GM21825 (cell line): Measurements from ENCODE around the gene FAM222B.
A peak's percentile ranks its signal among the peaks of the same experiment; 100 is the strongest.
"Not testable (repeated sequence)": the region's sequence is repeated elsewhere in the genome, so short reads cannot be mapped to it uniquely, and the experiment has no call there.

ENCODE experiments used
- ATAC-seq: cut with Tn5 transposase; IDR thresholded peaks from one replicate; pipeline ENCODE4 v1.9.1; 2021; ENCODE audit warnings: mild to moderate bottlenecking, moderate library complexity; ENCODE audit not compliant: unreplicated experiment

Gene FAM222B

DNA sequence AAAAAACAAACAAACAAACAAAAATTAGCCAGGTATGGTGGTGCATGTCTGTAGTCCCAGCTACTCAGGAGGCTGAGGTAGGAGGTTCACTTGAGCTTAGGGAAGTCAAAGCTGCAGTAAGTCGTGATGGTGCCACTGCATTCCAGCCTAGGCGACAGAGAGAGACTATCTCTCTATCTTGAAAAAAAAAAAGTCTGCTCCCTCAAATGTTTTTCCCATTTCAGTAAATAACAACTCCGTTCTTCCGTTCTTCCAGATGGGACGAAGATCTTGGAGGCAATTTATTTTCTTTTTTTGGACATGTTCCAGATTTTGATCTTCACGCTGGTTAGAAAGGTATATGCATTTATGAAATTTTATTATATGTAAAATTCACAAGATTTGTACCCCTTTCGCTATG, 31.2 kb upstream of the FAM222B start:
- ATAC-seq = no peak

DNA sequence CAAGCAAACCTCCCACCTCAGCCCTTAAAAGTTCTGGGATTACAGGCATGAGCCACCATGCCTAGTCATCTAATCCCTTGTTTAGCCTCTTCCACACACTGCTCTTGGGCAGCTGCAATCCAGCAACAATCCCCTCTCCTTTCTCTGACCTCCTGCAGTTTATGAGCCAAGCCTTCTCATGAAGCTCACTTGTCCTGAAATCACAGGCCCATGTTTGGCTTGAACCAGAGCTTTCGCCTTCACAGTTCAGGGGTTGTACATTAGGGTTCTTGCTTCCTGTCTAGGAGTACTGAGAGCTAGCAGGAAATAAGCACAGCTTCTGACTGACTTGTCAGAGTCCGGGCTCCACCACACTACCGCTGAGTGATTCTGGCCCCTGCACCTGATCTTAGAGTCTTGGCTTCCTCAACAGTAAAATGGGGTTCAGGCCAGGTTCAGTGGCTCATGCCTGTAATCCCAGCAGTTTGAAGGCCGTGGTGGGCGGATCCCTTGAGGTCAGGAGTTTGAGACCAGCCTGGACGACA, 28.5 kb upstream of the FAM222B start:
- ATAC-seq = peak; percentile 92

DNA sequence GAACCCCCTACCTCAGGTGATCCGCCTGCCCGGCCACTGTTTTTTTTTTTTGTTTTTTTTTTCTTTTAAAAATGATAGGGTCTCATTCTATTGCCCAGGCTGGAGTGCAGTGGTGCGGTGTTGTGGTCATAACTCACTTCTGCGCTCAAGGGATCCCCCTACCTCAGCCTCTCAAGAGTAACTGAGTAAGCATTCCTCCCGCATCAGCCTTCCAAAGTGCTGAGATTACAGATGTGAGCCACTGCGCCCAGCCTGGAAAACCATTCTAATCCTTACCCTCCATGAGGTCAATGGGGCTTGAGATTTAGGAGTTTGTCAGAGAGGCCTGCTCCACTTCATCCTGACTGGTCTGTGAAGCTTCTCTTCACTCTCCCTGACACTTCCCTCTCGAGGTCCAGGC, 24.7 kb upstream of the FAM222B start:
- ATAC-seq = no peak

DNA sequence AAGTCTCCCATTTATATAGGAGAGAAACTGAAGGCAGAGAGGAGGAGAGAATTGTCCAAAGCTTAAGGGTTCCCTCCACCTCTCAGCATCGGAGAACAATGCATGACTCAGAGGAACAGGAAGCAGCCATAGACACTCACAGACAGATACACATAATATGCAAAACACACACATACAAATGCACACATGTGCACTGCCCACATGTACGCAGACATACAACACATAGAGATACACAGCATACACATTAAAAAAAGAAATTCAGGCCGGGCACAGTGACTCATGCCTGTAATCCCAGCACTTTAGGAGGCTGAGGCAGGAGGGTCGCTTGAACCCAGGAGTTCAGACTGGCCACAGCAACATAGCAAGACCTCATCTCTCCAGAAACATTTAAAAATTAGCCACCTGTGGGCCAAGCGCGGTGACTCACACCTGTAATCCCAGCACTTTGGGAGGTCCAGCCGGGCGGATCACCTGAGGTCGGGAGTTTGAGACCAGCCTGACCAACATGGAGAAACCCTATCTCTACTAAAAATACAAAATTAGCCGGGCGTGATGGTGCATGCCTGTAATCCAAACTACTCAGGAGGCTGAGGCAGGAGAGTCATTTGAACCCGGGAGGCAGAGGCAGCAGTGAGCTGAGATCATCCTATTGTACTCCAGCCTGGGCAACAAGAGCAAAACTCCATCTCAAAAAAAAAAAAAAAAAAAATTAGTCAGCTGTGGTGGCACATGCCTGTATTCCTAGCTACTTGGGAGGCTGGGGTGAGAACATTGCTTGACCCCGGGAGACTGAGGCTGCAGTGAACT, 23.6 kb upstream of the FAM222B start:
- no peak for ATAC-seq

DNA sequence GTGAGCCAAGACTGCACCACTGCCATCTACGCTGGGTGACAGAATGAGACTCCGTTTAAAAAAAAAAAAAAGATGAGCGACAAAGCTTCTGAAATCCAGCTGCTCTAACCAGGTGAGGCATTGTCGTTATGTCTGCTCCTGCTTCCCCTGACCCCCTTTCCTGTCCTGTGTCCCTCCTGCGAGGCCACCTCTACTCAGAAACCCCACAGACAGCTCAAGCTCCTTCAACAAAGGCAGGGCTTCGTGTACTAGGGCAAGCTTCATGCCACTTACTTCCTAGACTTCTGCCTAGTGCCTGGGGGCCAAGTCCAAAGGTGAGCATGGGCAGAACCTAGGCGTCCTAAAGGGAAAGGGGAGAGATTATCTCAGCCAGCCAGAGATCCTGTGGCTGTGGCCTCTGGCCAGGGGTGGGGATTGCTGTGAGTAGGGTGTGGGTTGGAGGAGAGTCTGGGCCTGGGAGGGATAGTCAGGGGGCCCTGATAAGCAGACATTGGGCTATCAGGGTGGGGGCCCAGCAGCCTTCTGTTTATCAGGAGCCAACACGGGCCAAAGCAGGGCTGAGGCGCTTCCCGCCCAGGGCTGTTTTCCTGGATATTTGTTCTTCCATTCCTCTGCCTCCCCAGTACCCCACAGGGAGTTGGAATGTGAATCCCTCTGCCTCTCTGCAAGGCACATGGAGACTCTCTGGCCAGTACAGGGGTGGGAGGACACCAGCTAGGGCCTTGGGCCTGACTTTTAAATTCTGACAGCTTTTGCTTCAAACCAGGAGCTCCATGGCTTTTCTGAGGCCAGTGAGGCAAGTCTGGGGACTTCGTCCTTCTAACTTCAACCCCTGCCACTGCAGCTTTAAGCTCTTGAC, 22.6 kb upstream of the FAM222B start:
- ATAC-seq = no peak

DNA sequence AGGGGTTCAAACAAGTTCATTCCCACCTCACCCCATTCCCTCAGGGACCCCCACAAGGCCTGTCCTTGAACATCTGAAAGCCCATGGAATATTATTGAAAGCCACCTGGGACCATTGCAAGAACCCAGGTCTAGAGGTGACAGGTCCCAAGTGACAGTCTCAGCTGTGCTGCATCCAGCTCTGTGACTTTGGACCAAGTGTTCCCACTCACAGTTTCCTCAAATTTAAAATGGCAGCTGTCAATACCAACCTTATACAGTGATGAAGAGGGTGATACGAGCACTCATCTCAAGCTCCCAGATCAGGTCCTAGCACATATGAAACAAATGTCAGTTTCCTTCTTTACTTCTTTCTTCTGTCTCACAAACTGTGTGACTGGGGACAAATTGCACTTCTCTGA, 21.4 kb upstream of the FAM222B start:
- ATAC-seq = no peak

DNA sequence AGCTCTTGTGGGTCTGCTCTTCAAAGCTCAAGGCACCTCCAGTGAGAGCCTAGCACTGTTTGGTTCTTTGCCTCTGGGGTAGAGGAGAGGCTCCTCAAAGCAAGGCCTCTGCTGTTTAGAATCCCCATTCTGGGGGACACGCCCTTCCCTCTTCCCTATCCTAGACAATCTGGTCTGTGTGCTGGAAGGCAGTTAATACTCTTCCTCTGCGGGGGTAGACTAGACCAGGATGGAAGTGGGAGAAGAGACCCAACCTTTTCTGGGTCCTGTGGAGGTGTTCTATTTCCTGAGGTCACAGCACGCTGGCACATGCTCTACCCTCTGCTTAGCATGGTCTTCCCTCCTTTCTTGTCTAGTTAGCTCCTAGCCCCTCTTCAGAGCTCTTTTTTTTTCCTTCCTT, 20.0 kb upstream of the FAM222B start:
- ATAC-seq = no peak

DNA sequence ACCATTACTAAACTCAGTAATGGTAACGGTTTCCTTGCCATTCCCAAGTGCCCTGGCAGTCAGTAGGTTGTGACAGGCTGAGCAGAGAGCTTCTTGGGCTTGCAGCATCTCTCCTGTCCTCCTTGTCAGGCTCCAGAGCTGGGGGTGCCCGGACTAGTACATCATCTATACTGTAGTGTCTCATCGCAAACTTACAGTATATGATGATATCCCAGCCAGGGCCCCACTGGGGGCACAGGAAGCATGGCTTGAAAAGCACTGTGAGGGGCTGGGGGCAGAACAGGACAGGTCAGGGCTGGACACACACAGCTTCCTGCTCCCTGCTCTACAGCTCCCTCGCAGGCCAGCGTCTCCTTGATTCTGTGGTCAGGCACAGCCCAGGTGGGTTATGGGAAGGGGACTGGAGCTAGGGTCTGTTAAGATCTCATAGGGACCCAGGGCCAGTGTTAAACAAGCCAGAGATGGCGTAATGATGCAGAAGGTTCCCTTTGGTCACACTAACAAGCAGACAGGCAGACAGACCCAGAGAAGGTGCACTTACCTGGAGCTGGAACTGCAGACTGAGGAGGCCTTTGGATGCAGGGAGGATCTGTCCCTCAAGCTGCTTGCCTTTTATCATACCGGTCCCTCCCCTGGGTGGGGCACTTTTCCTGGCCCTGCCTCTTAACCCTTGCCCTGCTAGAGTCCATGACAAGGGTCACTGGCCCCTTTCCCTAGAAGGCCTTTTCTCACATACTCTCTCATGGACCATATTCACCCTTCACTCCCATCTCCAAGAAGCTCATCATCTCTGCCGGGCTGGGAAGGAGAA, 19.0 kb upstream of the FAM222B start:
- ATAC-seq = no peak

DNA sequence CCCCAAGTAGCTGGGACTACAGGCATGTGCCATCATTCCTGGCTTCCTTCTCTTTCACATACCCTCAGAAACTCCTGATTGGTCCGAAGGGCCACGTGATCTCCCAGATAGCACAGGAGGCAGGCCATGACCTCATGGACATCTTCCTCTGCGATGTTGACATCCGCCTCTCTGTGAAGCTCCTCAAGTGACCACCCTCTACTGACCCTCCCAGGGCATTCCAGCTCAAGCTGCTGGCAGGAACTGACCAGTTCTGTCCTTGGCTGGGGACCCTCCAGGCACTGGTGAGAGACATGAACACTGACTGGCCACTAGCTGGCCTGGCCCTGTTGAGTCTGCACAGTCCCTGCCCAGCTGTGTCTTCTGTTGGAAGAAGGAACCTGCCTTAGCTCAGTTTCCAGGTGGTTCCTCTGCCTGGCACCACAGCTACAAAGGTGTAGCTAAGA, 17.8 kb upstream of the FAM222B start:
- ATAC-seq = no peak

DNA sequence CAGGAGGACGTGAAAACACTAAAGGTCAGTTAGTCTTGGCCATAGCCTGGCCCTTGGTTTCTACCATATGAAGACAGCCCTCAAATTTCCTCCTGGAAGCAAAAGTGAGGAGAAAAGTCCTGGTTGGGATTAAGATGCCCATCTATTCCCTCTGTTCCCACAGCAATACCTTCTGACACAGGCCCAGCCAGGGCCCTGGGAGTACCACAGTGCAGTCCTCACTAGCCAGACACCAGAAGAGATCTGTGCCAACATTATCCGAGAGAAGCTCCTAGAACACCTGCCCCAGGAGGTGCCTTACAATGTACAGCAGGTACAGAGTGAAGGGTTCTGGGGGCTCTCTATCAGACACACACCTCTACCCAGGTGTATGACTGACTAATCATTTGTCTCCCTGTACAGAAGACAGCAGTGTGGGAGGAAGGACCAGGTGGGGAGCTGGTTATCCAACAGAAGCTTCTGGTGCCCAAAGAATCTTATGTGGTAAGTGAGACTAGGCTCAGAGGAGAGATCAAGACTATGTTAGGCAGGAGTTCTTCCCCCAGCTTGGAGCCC, 16.3 kb upstream of the FAM222B start:
- ATAC-seq = no peak

DNA sequence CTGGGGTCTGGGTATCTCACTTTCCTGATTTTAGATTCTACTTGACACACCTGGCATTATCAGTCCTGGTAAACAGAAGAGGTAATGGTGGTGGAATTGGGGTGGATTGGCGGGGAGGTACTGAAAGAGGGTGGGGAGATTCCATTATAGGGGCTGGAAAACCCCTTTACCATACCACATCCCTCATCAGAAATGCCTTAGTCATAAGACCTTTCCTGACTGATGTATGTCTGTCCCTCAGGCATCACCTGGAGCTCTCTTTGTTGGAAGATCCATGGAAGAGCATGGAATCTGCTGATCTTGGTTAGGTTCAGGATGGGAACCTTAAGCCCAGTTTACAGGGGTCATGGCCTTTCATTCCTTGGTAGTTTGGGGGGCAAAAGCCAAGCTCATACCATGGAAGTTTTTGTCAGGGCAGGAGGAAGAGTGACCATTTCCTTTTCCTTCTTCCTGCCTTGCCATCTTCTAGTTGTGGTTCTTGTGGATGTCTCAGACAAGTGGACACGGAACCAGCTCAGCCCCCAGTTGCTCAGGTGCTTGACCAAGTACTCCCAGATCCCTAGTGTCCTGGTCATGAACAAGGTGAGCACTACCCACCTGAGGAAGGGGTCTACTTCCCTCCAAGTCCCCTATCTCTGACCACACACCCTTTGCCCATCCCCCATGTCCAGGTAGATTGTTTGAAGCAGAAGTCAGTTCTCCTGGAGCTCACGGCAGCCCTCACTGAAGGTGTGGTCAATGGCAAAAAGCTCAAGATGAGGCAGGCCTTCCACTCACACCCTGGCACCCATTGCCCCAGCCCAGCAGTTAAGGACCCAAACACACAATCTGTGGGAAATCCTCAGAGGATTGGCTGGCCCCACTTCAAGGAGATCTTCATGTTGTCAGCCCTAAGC, 15.6 kb upstream of the FAM222B start:
- no peak for ATAC-seq

DNA sequence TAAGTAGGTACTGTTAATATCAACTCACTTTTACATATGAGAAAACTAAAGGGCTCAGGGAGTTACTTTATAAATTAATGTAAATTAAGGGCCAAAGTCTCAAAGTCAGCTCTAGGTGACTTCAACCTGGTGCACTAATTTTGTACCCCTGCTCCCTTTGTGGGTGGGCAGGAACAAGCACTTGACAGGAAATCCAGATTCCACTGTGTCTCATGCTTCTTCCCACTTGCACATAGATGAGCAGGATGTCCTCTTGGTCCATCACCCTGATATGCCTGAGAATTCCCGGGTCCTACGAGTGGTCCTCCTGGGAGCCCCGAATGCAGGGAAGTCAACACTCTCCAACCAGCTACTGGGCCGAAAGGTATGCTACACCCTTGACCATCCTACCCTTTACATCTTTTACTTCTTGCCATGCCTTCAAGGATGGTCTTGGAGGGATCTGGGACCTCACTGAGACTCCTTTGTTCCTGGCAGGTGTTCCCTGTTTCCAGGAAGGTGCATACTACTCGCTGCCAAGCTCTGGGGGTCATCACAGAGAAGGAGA, 13.5 kb upstream of the FAM222B start:
- no peak for ATAC-seq

DNA sequence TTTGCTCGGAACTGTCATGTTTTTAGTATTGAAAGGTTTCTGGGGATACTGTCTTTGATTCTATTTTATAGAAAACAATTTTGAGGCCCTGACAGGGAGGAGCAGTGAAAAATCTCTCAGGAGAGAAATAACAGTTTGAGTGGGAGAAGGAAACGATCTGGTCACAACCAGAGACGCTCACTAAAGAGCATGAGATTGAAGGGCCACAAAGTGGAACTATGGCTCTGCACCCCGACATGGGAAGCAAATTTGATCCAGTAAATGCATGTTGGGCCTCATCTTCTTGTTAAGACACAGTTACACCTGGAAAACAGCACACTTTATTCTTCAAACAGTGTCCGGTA, 12.7 kb upstream of the FAM222B start:
- no peak for ATAC-seq

DNA sequence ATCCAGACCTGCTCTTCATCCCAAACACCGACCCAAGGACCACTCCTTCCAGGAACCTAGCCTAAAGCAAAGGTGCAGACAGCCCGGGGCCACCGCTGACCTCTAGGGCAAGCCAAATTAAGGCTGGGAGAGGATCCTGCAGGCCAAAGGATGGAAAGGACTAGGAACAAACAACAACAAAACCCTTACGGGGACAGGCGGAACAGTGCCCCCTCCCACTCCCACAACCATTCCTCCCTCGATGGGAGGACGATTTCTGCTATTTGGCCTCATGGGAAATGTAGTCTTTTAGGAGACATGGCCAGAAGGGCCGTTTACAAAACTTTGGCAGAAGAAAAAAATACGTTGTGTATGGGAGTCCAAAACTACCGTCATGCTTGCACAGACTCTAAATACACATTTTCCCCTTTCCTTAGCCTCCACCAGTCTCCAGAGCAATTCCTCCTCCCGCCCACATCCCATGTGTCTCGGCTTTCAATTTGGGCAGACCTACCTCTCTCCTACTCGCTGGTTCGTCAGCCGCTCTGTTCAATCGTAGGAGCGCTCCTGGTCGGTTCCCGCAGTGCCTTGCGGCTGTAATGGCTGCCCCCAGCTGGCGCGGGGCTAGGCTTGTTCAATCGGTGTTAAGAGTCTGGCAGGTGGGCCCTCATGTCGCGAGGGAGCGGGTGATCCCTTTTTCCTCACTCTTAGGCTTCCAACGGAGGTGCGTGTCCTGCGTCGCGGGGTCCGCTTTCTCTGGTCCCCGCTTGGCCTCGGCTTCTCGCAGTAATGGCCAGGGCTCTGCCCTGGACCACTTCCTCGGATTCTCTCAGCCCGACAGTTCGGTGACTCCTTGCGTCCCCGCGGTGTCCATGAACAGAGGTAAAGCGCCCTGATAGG, 12.1 kb upstream of the FAM222B start, which contains the start of gene ERAL1:
TSS of gene ERAL1 (plus strand) at position 560 of the 879 bp plus-strand sequence. CDS start at position 579, 19 bp downstream.
- ATAC-seq = peak; percentile 90

DNA sequence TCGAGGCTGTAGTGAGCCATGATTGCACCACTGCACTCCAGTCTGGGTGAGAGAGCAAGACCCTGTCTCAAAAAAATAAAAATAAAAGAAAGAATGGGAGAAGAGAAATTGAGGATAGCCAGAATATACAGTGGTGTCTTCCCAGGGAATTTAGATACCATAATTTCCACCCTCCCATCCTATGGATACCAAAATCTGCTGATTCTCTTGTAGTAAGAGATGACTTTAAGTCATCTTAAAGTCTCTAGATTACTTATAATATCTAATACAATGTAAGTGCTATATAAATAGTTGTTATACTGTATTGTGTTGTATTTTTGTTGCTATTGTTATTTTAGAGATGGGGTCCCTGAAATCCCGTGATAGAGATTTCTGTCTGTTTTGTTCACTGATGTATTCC, 10.7 kb upstream of the FAM222B start:
- no peak for ATAC-seq

DNA sequence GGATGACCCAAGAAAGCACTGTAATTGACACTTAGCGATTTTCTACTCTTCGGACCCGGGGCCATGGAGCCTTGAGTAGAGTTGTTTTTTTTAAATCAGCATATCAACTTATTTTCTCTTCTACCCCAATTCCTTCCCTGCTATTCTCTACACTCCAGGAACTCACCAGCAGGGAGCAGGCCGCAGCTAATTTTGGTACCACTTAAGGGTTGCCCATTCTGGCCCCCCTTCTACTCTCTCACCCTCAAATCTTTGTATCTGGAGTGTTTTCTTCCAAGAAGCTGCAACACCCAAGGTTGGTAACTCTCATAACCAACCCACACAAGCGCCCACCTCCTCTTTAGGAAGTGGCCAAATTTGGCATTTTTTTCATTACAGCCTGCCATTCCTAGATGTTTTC, 6.7 kb upstream of the FAM222B start:
- no peak for ATAC-seq

DNA sequence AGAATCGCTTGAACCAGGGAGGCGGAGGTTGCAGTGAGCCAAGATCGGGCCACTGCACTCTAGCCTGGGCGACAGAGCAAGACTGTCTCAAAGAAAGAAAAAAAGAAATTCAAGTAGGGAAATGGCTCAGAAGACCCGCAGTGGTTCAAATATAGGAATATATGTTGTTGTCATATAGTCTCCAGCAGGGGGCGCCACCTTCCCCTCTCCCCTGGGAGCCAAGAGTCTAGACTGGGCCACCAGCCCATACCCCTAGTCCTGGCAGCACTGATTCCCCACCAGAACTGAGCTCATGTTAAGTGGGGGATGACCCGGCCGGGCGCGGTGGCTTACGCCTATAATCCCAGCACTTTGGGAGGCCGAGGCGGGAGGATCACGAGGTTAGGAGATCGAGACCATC, 6.1 kb upstream of the FAM222B start:
- ATAC-seq = not testable (repeated sequence)

DNA sequence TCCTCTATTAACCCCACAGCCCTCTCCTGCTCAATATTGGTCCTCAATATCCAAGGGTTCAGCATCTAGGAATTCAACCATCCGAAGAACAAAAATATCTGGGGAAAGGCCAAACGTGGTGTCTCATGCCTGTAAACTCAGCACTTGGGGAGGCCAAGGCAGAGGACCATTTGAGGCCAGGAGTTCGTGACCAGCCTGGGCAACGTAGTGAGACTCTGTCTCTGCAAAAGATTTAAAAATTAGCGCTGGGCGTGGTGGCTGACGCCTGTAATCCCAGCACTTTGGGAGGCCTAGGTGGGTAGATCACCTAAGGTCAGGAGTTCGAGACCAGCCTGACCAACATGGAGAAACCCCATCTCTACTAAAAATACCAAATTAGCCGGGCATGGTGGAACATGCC, 4.1 kb upstream of the FAM222B start:
- not testable (repeated sequence) for ATAC-seq
